GM12878 (cell line): ENCODE data around the gene LCOR. TPM values are rescaled to one million over a fixed set of nuclear protein-coding genes. Genes with fewer than 3 reads are reported as not detected.

Experiments used
- ATAC-seq: fragments of 200-7000 bp; cut with Tn5 transposase; 3 replicates; pipeline ENCODE4 v1.9.1; 2020; ENCODE audit warnings: mild to moderate bottlenecking, moderate library complexity
- BruUV-seq: library from RNA; stranded (reverse); fragments of 400-500 nt; replicated peaks from 2 replicates; lab custom pipeline; 2021; lab: Mats Ljungman, UMichigan
- CTCF ChIA-PET: fragments of 300-600 bp; sonication (Branson Sonifier 250); formaldehyde crosslinking; extraction: SDS; loops from one replicate; lab custom pipeline; 2021; ENCODE audit warnings: inconsistent platforms; lab: Yijun Ruan, JAX
- POLR2A ChIA-PET: fragments of 350-600 bp; formaldehyde crosslinking; extraction: SDS; loops from one replicate; lab custom pipeline; 2021; ENCODE audit warnings: inconsistent platforms; lab: Charles Lee
- RAD21 ChIA-PET: fragments of 300-600 bp; sonication (Branson Sonifier 250); formaldehyde crosslinking; loops from one replicate; lab custom pipeline; 2023; ENCODE audit warnings: antibody characterized with exemption; ENCODE audit not compliant: unreplicated experiment; lab: Charles Lee
- SMC1A ChIA-PET: fragments of 300-600 bp; sonication (Branson Sonifier 250); formaldehyde crosslinking; loops from one replicate; lab custom pipeline; 2023; ENCODE audit not compliant: unreplicated experiment, uncharacterized antibody; lab: Charles Lee
- DNase-seq: peaks from one replicate; pipeline ENCODE4 v3.0.0-alpha.2; 2011; ENCODE audit warnings: low read depth, low spot score
- FAIRE-seq: peaks from 3 replicates; lab custom pipeline; 2011; peaks lifted over from hg19 to GRCh38; lab: Jason Lieb, UNC
- H2AFZ ChIP-seq: 2 replicates; pipeline ENCODE4 v1.6.0; 2011; ENCODE audit warnings: low read depth, low read length, control low read depth; ENCODE audit not compliant: control insufficient read depth
- H3K27ac ChIP-seq: 2 replicates; pipeline ENCODE4 v1.5.1; 2011; ENCODE audit warnings: control low read depth; ENCODE audit not compliant: control insufficient read depth, insufficient read depth
- H3K27me3 ChIP-seq, 2 experiments: replicated peaks in 1 of 2; 2 replicates each; pipeline versions ENCODE4 v1.6.0 to v1.6.1; 2011; ENCODE audit warnings: low read length in 1 of 2; ENCODE audit not compliant: control insufficient read depth in 2 of 2, insufficient read depth in 2 of 2
- H3K36me3 ChIP-seq, 2 experiments: 2 replicates each; pipeline ENCODE4 v1.5.1; 2011; ENCODE audit warnings: low read length in 1 of 2; ENCODE audit not compliant: control insufficient read depth in 2 of 2, insufficient read depth in 2 of 2
- H3K4me1 ChIP-seq: 2 replicates; pipeline ENCODE4 v1.6.1; 2011; ENCODE audit warnings: mild to moderate bottlenecking, low read length, moderate library complexity, mixed read lengths; ENCODE audit not compliant: control insufficient read depth, insufficient read depth
- H3K4me2 ChIP-seq: 2 replicates; pipeline ENCODE4 v1.6.0; 2011; ENCODE audit warnings: control low read depth; ENCODE audit not compliant: control insufficient read depth, insufficient read depth
- H3K4me3 ChIP-seq: fragments of 200-600 bp; sonication (generic); 2 replicates; pipeline ENCODE4 v1.5.1; 2016
- H3K79me2 ChIP-seq: 2 replicates; pipeline ENCODE4 v1.6.0; 2011; ENCODE audit warnings: low read length; ENCODE audit not compliant: control insufficient read depth, insufficient read depth
- H3K9ac ChIP-seq: 2 replicates; pipeline ENCODE4 v1.8.0; 2011; ENCODE audit warnings: low read length, control low read depth, mixed read lengths; ENCODE audit not compliant: control insufficient read depth, insufficient read depth
- H3K9me3 ChIP-seq: replicated peaks from 3 replicates; pipeline ENCODE4 v1.5.1; 2011; ENCODE audit warnings: mild to moderate bottlenecking, low read length; ENCODE audit not compliant: control insufficient read depth, insufficient read depth
- H4K20me1 ChIP-seq: 2 replicates; pipeline ENCODE4 v1.6.0; 2011; ENCODE audit not compliant: control insufficient read depth, insufficient read depth
- ATF7 ChIP-seq: fragments of 450-650 bp; IDR thresholded peaks from 2 replicates; pipeline ENCODE4 v1.6.1; 2016; ENCODE audit warnings: low read depth, mild to moderate bottlenecking
- MXI1 ChIP-seq: fragments of 150-350 bp; IDR thresholded peaks from 2 replicates; pipeline ENCODE4 v1.6.1; 2011; ENCODE audit warnings: low read depth, mild to moderate bottlenecking, inconsistent platforms, low read length, improper control_type of control experiment
- NRF1 ChIP-seq: conservative IDR thresholded peaks from 2 replicates; pipeline ENCODE4 v1.6.1; 2011; ENCODE audit warnings: mild to moderate bottlenecking, low read depth, low read length, improper control_type of control experiment
- PAX5 ChIP-seq: IDR thresholded peaks from 2 replicates; pipeline ENCODE4 v1.6.1; 2011; ENCODE audit warnings: low read depth, low read length, borderline replicate concordance
- PML ChIP-seq: IDR thresholded peaks from 2 replicates; pipeline ENCODE4 v1.6.1; 2012; ENCODE audit warnings: low read length, inconsistent platforms
- SRF ChIP-seq, 2 experiments: IDR thresholded peaks; 2 replicates each; pipeline ENCODE4 v1.6.1; 2011; ENCODE audit warnings: low read depth in 2 of 2, low read length in 2 of 2, mild to moderate bottlenecking in 1 of 2, moderate library complexity in 1 of 2
- STAT3 ChIP-seq: IDR thresholded peaks from 2 replicates; pipeline ENCODE4 v1.6.1; 2011; ENCODE audit warnings: low read depth, low read length, improper control_type of control experiment
- TAF1 ChIP-seq: IDR thresholded peaks from 2 replicates; pipeline ENCODE4 v1.6.1; 2011; ENCODE audit warnings: mild to moderate bottlenecking, low read depth, low read length, borderline replicate concordance
- TARDBP ChIP-seq: IDR thresholded peaks from 2 replicates; pipeline ENCODE4 v1.6.1; 2016; ENCODE audit warnings: borderline replicate concordance
- WRNIP1 ChIP-seq: IDR thresholded peaks from 2 replicates; pipeline ENCODE4 v1.6.1; 2011; ENCODE audit warnings: low read depth, low read length, improper control_type of control experiment, borderline replicate concordance
- YBX1 ChIP-seq: fragments of 450-650 bp; IDR thresholded peaks from 2 replicates; pipeline ENCODE4 v1.6.1; 2016; ENCODE audit warnings: antibody characterized with exemption
- ZNF622 ChIP-seq: fragments of 450-650 bp; IDR thresholded peaks from 2 replicates; pipeline ENCODE4 v1.6.1; 2017; ENCODE audit warnings: mild to moderate bottlenecking, inconsistent platforms
- WGBS: methylation state at CpG from one replicate; pipeline ENCODE4 v1.1.6; 2016; ENCODE audit warnings: low lambda C conversion rate; ENCODE audit not compliant: insufficient replicate concordance, insufficient coverage; ENCODE audit errors: missing lambda C conversion rate; 5-methylcytosine and 5-hydroxymethylcytosine counted together
- in situ Hi-C: fragments of 300-500 bp; cut with MboI; formaldehyde crosslinking; loops from 9 replicates; pipeline ENCODE4 v1.14.3; 2018; ENCODE audit warnings: mixed read lengths
- intact Hi-C: fragments of 100-400 bp; cut with micrococcal nuclease; formaldehyde crosslinking; loops from one replicate; pipeline ENCODE4 v1.14.2; 2022; ENCODE audit not compliant: unreplicated experiment
- polyA plus RNA-seq, 11 experiments: library from polyadenylated mRNA; depleted of rRNA in 4 of 11; unstranded in 6 of 11; stranded (reverse) in 5 of 11; fragments of >200 nt; fragmentation: Nextera tagmentation in 4 of 11; fragmentation: Illumina TruSeq in 1 of 11; extraction: Ambion mirVana in 4 of 11; extraction: Trizol in 1 of 11; gene quantifications; 1 replicate in 1 of 11; 2 replicates in 10 of 11; pipeline versions ENCODE4 v1.2.1 to v1.2.3, GENCODE V29; 2011 to 2016; ENCODE audit warnings: inconsistent platforms in 2 of 11, missing spikeins in 2 of 11, low read depth in 1 of 11
- total RNA-seq, 4 experiments: library from RNA; depleted of rRNA in 3 of 4; stranded (reverse); fragments of >200 nt in 3 of 4; fragmentation: Illumina TruSeq in 1 of 4; extraction: Trizol in 1 of 4; gene quantifications; 2 replicates each; pipeline versions ENCODE4 v1.2.1 to v1.2.3, GENCODE V29; 2013 to 2021
- TF ChIP-seq, protein P1 (sequence below): fragments of 450-650 bp; conservative IDR thresholded peaks from 2 replicates; pipeline ENCODE4 v1.6.1; 2017; ENCODE audit warnings: mild to moderate bottlenecking, moderate library complexity
- TF ChIP-seq, protein P2 (sequence below): fragments of 450-650 bp; IDR thresholded peaks from 2 replicates; pipeline ENCODE4 v1.6.1; 2017; ENCODE audit warnings: mild to moderate bottlenecking

The LCOR gene
- total and polyA plus RNA-seq, 10 of the 15 experiments (the other 5 are each of a cell fraction or from before 2014, with no cell fraction given) = 1.6 to 22.0 (median 13.2) TPM

DNA sequence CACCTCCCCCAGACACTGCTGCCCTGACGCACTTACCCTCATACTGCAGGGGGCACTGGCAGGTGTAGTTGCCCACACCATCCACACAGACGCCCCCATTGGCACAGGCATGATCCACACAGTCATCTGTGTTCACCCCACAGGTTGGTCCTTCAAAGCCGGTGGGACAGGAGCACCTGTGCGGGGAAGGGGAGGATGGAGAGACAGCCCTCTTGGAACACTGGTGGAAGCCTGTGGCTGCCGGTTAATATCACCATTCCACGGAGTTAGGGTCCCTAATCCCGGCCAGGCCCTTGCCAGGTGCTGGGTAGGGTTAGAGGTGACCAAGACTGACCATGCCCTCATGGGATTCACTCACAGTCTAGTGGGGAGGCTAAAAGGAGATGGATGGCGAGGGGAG lies 181.9 kb downstream of the LCOR start:
- no peak overlapping the region for H3K4me2 ChIP-seq
- POLR2A ChIA-PET = no interaction called here
- no peak for TF ChIP-seq TARDBP
- TF ChIP-seq ZNF622 = no peak
- TF ChIP-seq PML = no peak
- no peak for TF ChIP-seq STAT3
- TF ChIP-seq NRF1 = no peak
- TF ChIP-seq YBX1 = no peak
- no peak for TF ChIP-seq SRF (IDR thresholded peaks at IDR 0.05; ENCODE audit: low read depth in 2 of 2, low read length in 2 of 2)
- TF ChIP-seq, protein P1, sequence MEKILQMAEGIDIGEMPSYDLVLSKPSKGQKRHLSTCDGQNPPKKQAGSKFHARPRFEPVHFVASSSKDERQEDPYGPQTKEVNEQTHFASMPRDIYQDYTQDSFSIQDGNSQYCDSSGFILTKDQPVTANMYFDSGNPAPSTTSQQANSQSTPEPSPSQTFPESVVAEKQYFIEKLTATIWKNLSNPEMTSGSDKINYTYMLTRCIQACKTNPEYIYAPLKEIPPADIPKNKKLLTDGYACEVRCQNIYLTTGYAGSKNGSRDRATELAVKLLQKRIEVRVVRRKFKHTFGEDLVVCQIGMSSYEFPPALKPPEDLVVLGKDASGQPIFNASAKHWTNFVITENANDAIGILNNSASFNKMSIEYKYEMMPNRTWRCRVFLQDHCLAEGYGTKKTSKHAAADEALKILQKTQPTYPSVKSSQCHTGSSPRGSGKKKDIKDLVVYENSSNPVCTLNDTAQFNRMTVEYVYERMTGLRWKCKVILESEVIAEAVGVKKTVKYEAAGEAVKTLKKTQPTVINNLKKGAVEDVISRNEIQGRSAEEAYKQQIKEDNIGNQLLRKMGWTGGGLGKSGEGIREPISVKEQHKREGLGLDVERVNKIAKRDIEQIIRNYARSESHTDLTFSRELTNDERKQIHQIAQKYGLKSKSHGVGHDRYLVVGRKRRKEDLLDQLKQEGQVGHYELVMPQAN = no peak
- TF ChIP-seq, protein P2, sequence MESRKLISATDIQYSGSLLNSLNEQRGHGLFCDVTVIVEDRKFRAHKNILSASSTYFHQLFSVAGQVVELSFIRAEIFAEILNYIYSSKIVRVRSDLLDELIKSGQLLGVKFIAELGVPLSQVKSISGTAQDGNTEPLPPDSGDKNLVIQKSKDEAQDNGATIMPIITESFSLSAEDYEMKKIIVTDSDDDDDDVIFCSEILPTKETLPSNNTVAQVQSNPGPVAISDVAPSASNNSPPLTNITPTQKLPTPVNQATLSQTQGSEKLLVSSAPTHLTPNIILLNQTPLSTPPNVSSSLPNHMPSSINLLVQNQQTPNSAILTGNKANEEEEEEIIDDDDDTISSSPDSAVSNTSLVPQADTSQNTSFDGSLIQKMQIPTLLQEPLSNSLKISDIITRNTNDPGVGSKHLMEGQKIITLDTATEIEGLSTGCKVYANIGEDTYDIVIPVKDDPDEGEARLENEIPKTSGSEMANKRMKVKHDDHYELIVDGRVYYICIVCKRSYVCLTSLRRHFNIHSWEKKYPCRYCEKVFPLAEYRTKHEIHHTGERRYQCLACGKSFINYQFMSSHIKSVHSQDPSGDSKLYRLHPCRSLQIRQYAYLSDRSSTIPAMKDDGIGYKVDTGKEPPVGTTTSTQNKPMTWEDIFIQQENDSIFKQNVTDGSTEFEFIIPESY = no peak
- TF ChIP-seq WRNIP1 = no peak
- TF ChIP-seq PAX5 = no peak
- TF ChIP-seq TAF1 = no peak
- no peak for TF ChIP-seq MXI1
- TF ChIP-seq ATF7 = no peak
- TF ChIP-seq, all 136 proteins: peak for 0
- H3K36me3 ChIP-seq = no peaks in the 10 kb centered on the region
- BruUV-seq = no TSS peak
- H3K4me3 ChIP-seq = no peak overlapping the region
- H3K79me2 ChIP-seq = no peaks in the 10 kb centered on the region
- H3K27me3 ChIP-seq = no peaks in the 10 kb centered on the region
- intact Hi-C loops = no loop called here
- H3K9me3 ChIP-seq = peaks cover 2% of the 10 kb centered on the region; the same call in 2 of the 3 replicates
- CTCF ChIA-PET = interaction anchor here (4.7 kb wide), 1 partner anchor 11 kb away, joined by 27 read pairs; no protein-coding TSS in a partner anchor
- FAIRE-seq (no peak), ATAC-seq (no peak), DNase-seq (no peak)
- WGBS = 56% methylated on average over 8 of the region's 8 CpGs
- RAD21 ChIA-PET = interaction anchor here (1.3 kb wide), 1 partner anchor 22 kb away, joined by 3 read pairs; no protein-coding TSS in a partner anchor
- H3K27ac ChIP-seq = no peak overlapping the region
- in situ Hi-C loops = no loop called here
- H4K20me1 ChIP-seq = no peaks in the 10 kb centered on the region
- H3K4me1 ChIP-seq = peaks cover 14% of the 10 kb centered on the region
- SMC1A ChIA-PET = interaction anchor here (0.6 to 3.1 kb wide), 3 partner anchors 11 to 574 kb away, joined by 3 to 20 read pairs (median 3); no protein-coding TSS in a partner anchor
- H3K9ac ChIP-seq = no peak overlapping the region
- no peak overlapping the region for H2AFZ ChIP-seq
